Muscle of back (tissue), 11 donors: Measurements from ENCODE around the gene CFAP68. TPM values are rescaled to one million over a fixed set of nuclear protein-coding genes. Genes with fewer than 3 reads are reported as not detected.
"Not testable (repeated sequence)": the region's sequence is repeated elsewhere in the genome, so short reads cannot be mapped to it uniquely, and the experiment has no call there.

Experiments
- DNase-seq, 3 donors: peaks; one replicate each; pipeline versions ENCODE4 v3.0.0 to v3.0.0-alpha.2; 2013
- polyA plus RNA-seq, 10 donors: library from polyadenylated mRNA; unstranded; fragments of 120-200 nt; gene quantifications; one replicate each; pipeline ENCODE4 v1.2.1, GENCODE V29; 2013; ENCODE audit not compliant: insufficient read length in 10 of 10

CFAP68 gene
- polyA plus RNA-seq, 10 donors = 13.9 to 22.5 (median 19.1) TPM

- no peak for DNase-seq
These were observed 19.1 kb upstream of the CFAP68 start for GRCh38 chr11:111860257-111860656.

GRCh38 chr11:111870113-111870512 lies 9.2 kb upstream of the CFAP68 start:
- no peak for DNase-seq

DNA sequence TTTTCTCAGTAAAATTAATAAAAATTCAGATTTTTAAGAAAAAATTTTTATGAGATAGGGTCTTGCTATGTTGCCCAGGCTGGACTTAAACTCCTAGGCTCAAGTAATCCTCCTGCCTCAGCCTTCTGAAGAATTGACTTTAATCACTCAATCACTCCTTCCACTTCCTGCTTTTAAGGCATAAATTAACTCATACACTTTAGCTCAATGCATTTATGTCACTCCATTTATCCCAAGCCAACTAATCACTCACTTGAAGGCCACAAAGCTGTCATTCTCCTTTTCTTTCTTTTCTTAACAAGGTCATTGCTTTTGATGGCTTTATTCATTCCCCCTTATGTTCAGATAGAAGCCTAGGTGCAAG lies 8.8 kb upstream of the CFAP68 start:
- DNase-seq = peak in 1 of 3 donors; percentile 3

GRCh38 chr11:111870886-111871692 lies 8.3 kb upstream of the CFAP68 start, which contains the start of gene ALG9:
Gene ALG9, minus strand, starts transcription at chr11:111871581. Its CDS starts 99 bp downstream, at chr11:111871482.
- DNase-seq = peak; percentile 81 to 96 (median 92)

DNA sequence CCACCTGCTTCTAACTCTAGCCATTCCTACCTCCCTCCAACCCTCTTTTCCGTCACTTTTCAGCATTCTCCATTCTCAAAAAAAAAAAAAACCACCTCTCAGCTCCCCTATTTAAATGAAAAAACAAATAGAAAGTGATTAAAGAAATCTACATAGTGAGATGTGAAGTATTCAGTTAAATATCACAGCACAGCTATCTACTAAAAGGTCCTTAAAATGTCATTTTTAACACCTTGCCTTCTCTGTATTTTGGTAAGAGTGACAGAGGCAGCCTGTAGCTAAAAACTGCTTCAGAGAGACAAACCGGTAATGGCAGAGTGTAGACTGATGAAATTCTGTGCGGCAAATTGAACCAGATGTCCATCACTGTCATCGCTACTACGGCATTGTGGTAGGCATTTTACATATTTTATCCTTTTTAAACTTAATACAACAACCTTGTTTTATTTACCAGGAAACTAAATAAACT lies 7.6 kb upstream of the CFAP68 start:
- no peak for DNase-seq

DNA sequence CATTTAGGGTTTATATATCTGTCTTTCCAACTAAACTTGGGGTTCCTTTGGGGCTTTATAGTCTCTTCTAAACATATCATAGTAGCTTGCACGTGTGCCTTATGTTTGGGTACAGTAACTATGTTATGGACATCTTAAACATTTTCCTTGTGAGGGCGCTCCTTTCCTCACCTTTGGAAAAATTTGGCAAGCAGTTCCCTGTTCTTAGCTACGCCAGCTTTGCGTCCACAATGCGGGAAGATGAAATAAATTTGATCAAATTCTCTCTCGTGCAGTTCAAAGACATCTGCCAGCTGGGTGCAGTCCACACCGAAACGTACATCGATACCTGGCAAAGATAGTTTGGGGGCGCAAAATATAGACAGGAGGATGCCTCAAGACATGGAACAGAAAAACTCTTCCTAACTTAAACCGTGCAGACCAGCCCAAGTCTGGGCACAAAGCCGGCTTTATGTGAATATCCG lies 924 bp upstream of the CFAP68 start:
- DNase-seq = peak in 1 of 3 donors; percentile 41

DNA sequence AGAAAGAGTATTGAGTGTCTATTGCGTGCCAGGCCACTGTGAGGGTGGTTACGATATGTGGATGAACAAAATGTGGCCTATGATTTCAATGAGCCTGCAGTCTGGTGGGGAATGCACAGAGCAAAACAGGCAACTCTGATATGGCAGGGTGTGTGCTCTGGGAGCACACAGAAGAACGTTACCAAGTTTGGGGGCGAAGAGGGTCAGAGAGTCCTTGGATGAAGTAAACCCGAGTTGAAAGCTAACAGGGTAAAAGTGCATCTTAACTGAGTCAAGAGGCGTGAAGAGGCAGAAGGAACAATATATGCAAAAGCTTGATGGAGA lies 258 bp downstream of the CFAP68 start:
- no peak for DNase-seq

DNA sequence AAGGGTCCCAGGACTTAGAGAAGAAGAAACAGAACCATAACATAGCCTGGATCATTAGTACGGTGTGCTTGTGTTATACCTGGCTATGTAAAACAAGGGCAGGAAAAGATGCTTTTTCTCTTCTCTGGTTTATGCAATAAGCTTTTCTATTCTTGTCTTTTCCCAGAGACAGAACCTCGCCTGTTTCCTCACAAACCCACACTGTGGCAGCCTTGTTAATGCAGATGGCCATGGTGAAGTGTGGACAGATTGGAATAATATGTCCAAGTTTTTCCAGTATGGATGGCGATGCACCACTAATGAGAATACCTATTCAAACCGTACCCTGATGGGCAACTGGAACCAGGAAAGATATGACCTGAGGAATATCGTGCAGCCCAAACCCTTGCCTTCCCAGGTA lies 2.9 kb downstream of the CFAP68 start:
- no peak for DNase-seq

- DNase-seq = not testable (repeated sequence)
These were observed 5.7 kb downstream of the CFAP68 start for GRCh38 chr11:111885053-111885452.

DNA sequence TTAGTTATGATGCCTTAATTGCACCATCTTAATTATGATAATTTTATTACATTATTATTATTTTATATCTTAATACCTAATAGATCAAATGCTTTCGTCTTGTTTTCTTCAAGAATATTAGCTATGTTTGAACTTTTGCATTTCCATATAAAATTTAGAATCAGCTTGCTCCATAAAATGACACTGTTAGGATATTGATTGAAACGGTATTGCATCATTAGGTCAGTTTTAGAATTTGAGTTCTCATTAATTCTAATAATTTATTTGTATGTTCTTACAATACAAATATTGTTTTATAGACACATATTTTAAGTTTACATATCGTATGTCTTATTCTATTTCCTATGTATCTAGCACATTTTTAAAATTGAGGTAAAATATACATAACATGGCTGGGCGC lies 6.7 kb downstream of the CFAP68 start:
- DNase-seq = no peak

DNA sequence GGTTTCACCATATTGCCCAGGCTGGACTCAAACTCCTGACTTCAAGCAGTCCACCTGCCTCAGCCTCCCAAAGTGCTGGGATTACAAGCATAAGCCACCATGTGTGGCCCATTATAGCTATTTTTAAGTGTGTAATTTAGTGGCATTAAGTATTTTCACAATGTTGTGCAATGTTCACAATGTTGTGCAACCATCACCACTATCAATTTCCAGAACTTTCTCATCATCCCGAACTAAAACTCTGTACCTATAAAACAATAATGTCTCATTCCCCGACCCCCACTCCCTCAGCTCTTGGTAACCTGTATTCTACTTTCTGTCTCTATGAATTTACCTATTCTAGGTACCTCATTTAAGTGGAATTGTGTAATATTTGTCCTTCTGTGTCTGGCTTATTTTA lies 7.5 kb downstream of the CFAP68 start:
- DNase-seq = no peak

- DNase-seq = peak in 1 of 3 donors; percentile 30
These were observed 26.1 kb downstream of the CFAP68 start for GRCh38 chr11:111905411-111905810.

GRCh38 chr11:111906680-111907079 lies 27.3 kb downstream of the CFAP68 start:
- no peak for DNase-seq

DNA sequence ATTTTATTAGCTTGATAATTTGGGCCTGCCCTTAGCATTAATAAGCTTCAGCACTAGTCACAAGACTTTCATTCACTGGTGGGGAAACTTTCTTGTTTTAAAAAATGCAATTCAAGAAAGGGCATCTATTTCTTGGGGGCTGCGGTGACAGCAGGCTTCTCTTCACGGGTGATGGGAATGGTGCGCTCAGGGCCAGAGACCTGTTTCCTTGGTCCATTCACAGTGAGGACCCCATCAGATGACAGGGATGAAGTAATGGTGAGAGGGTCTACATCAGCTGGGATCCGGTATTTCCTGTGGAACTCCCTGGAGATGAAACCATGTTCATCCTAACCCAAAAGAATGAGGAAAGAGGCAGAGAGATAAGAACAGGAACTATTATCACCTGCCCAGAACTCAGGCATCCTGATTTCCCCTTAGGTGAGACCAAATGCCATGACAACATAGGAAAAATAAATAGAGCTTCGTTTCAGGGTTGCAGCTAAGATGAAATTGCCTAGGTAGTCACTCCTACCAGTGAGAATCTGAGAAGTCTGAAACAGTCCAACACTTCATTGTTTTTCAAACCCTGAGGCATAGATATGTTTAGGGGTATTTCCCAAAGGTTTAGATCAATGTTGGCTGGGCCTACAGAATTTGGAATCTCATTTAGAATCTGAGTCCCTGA lies 29.4 kb downstream of the CFAP68 start:
- no peak for DNase-seq

DNA sequence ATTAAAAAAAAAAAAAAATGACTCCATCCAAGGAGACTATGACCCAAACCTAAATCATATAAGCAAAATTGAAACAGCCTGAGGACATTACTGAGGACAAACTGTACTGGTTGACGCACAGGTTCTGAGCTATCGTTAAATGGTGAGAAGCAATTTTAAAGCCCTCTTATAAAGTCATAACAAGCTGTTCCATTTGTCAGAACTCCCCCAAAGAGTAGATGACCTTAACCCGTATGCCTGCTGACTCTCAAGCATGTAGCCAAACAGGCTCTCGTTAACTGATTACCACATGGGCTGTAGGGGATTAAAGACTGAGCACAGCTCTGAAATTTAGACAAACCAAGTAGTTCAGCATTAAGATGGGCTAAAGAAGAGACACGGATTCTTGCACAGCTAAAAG lies 30.0 kb downstream of the CFAP68 start:
- DNase-seq = no peak

GRCh38 chr11:111910676-111911562 lies 31.6 kb downstream of the CFAP68 start:
- DNase-seq = peak in 1 of 3 donors; percentile 31

- DNase-seq = peak; percentile 88 to 95 (median 89)
These were observed 32.4 kb downstream of the CFAP68 start, which contains the start of gene CRYAB for GRCh38 chr11:111911563-111912401. Gene CRYAB, minus strand, starts transcription at chr11:111911770. Its CDS starts 46 bp downstream, at chr11:111911724.

DNA sequence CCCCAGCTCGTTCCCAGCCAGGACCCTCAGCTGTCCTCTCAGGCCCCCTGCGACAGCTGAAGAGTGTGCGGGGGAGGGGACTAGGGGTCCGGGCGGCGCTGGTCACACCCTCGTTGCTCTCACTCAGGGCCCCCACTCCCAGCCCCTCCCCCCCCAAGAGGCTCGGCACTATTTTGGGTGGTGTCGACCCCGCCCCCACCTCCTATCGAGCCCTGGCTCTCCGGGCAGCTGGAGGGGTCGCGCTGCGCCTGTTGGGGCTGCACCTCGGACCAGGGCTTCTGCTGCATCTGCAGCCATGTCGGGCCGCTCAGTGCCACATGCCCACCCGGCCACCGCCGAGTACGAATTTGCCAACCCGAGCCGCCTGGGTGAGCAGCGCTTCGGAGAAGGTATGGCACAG lies 33.2 kb downstream of the CFAP68 start, which contains the start of gene HSPB2:
HSPB2 (plus strand) TSS at position 200 of the 400 bp plus-strand sequence; CDS start at position 296, 96 bp downstream.
- peak in 1 of 3 donors; percentile 64 for DNase-seq

GRCh38 chr11:111913031-111913861 lies 33.9 kb downstream of the CFAP68 start:
- DNase-seq = peak in 1 of 3 donors; percentile 67

- DNase-seq = peak; percentile 63 to 76 (median 71)
These were observed 34.7 kb downstream of the CFAP68 start for GRCh38 chr11:111913997-111914396.
